A673 (cell line): ENCODE data around the gene ENAM.

Experiments used
- EZH2 ChIP-seq: fragments of 200-600 bp; sonication (generic); IDR thresholded peaks from 2 replicates; pipeline ENCODE4 v1.6.1; 2017; ENCODE audit warnings: borderline replicate concordance, low read depth, mild to moderate bottlenecking, mixed read lengths, antibody characterized with exemption, low read length; ENCODE audit not compliant: poor library complexity, severe bottlenecking
- TF ChIP-seq, protein P1 (sequence below): fragments of 300-800, 200-600 bp; sonication (generic); conservative IDR thresholded peaks from 2 replicates; pipeline ENCODE4 v1.5.1; 2017; ENCODE audit warnings: low read depth, mild to moderate bottlenecking, antibody characterized with exemption, low read length, moderate library complexity, mixed read lengths

DNA sequence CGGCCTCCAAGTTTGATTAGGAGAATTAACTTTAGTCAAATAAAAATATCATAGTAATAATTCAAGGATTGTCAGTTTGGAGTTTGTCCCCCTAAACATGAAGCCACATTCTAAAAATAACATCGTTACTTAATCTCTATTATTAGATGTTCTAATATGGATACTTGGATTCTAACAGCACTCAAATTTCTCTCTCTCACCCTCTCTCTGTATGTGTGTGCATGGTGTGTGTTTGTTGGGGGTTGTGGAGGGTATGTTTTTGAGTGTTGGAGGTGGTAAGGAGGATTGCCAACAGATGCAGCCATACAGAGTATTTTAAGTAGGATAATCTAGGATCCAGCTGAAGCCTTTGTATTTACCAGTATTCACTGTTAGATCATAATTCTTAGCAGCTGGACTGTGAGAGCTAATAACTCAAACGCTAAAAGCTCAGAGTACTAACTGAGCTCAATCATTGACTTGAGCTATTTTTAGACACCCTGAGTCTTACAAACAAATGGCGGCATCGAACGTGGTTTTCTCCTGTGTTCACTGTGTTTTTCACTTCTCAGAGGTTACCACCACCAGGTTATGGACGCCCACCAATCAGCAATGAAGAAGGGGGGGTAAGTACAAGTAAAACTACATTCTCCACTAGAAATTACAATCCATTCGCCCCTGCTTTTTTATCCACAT lies 8.8 kb downstream of the ENAM start:
- TF ChIP-seq, protein P1, sequence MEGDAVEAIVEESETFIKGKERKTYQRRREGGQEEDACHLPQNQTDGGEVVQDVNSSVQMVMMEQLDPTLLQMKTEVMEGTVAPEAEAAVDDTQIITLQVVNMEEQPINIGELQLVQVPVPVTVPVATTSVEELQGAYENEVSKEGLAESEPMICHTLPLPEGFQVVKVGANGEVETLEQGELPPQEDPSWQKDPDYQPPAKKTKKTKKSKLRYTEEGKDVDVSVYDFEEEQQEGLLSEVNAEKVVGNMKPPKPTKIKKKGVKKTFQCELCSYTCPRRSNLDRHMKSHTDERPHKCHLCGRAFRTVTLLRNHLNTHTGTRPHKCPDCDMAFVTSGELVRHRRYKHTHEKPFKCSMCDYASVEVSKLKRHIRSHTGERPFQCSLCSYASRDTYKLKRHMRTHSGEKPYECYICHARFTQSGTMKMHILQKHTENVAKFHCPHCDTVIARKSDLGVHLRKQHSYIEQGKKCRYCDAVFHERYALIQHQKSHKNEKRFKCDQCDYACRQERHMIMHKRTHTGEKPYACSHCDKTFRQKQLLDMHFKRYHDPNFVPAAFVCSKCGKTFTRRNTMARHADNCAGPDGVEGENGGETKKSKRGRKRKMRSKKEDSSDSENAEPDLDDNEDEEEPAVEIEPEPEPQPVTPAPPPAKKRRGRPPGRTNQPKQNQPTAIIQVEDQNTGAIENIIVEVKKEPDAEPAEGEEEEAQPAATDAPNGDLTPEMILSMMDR, result no peak
- TF ChIP-seq EZH2, result no peak
